IMR-90 (cell line): ENCODE data around the gene DOCK2.
"Not testable (repeated sequence)": the region's sequence is repeated elsewhere in the genome, so short reads cannot be mapped to it uniquely, and the experiment has no call there.

ENCODE experiments used
- BHLHE40 ChIP-seq: fragments of 150-350 bp; IDR thresholded peaks from 2 replicates; pipeline ENCODE4 v1.6.1; 2016; ENCODE audit warnings: mild to moderate bottlenecking, low read depth, low read length
- CEBPB ChIP-seq: IDR thresholded peaks from 2 replicates; pipeline ENCODE4 v1.6.1; 2012; ENCODE audit warnings: low read depth, low read length, improper control_type of control experiment
- CTCF ChIP-seq: conservative IDR thresholded peaks from 2 replicates; pipeline ENCODE4 v1.5.1; 2012; ENCODE audit warnings: mild to moderate bottlenecking, low read depth, low read length, improper control_type of control experiment
- FOS ChIP-seq: fragments of 150-350 bp; IDR thresholded peaks from 2 replicates; pipeline ENCODE4 v1.6.1; 2016; ENCODE audit warnings: low read depth, low read length
- MAFK ChIP-seq: IDR thresholded peaks from 2 replicates; pipeline ENCODE4 v1.6.1; 2012; ENCODE audit warnings: low read depth, low read length, improper control_type of control experiment
- MAZ ChIP-seq: IDR thresholded peaks from 2 replicates; pipeline ENCODE4 v1.6.1; 2012; ENCODE audit warnings: low read depth, mild to moderate bottlenecking, low read length, improper control_type of control experiment, moderate library complexity, borderline replicate concordance
- MXI1 ChIP-seq: IDR thresholded peaks from 2 replicates; pipeline ENCODE4 v1.6.1; 2012; ENCODE audit warnings: low read depth, mild to moderate bottlenecking, low read length, moderate library complexity, borderline replicate concordance
- NFE2L2 ChIP-seq: fragments of 150-350 bp; IDR thresholded peaks from 2 replicates; pipeline ENCODE4 v1.6.1; 2016; ENCODE audit warnings: low read depth, mild to moderate bottlenecking, low read length
- POLR2A ChIP-seq: IDR thresholded peaks from 2 replicates; pipeline ENCODE4 v1.6.1; 2012; ENCODE audit warnings: mild to moderate bottlenecking, low read depth, low read length
- RAD21 ChIP-seq: IDR thresholded peaks from 2 replicates; pipeline ENCODE4 v1.6.1; 2012; ENCODE audit warnings: low read length, improper control_type of control experiment
- RCOR1 ChIP-seq: IDR thresholded peaks from 2 replicates; pipeline ENCODE4 v1.6.1; 2012; ENCODE audit warnings: mild to moderate bottlenecking, low read length, improper control_type of control experiment; ENCODE audit not compliant: insufficient replicate concordance
- RFX5 ChIP-seq: IDR thresholded peaks from 2 replicates; pipeline ENCODE4 v1.8.0; 2012; ENCODE audit warnings: low read depth, mild to moderate bottlenecking, low read length, moderate library complexity
- TF ChIP-seq, protein P1 (sequence below): fragments of 150-350 bp; IDR thresholded peaks from 2 replicates; pipeline ENCODE4 v1.6.1; 2016; ENCODE audit warnings: low read depth, mild to moderate bottlenecking, low read length, moderate library complexity, borderline replicate concordance

- not testable (repeated sequence) for TF ChIP-seq POLR2A, MXI1, CTCF, MAFK, RFX5, CEBPB, RAD21, FOS, BHLHE40, RCOR1, MAZ, NFE2L2
- TF ChIP-seq, protein P1, sequence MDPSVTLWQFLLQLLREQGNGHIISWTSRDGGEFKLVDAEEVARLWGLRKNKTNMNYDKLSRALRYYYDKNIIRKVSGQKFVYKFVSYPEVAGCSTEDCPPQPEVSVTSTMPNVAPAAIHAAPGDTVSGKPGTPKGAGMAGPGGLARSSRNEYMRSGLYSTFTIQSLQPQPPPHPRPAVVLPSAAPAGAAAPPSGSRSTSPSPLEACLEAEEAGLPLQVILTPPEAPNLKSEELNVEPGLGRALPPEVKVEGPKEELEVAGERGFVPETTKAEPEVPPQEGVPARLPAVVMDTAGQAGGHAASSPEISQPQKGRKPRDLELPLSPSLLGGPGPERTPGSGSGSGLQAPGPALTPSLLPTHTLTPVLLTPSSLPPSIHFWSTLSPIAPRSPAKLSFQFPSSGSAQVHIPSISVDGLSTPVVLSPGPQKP: not testable (repeated sequence)
Measured at GRCh38 chr5:169752566-169752965, 115.5 kb downstream of the DOCK2 start.
